HepG2 (cell line): Measurements from ENCODE around the gene STK4. TPM values are rescaled to one million over a fixed set of nuclear protein-coding genes. Genes with fewer than 3 reads are reported as not detected.

Experiments
- ATF7-NPFF ChIP-seq: sonication (generic); formaldehyde crosslinking; IDR thresholded peaks from 2 replicates; pipeline ENCODE4 v1.8.1; 2023; ENCODE audit warnings: mild to moderate bottlenecking, low read depth, missing genetic modification reagents, moderate library complexity
- CERS6 ChIP-seq: sonication (generic); formaldehyde crosslinking; IDR thresholded peaks from 2 replicates; pipeline ENCODE4 v1.5.0; 2020; ENCODE audit warnings: missing genetic modification reagents
- ELF1 ChIP-seq: sonication (generic); formaldehyde crosslinking; IDR thresholded peaks from 2 replicates; pipeline ENCODE4 v1.4.0; 2020; ENCODE audit warnings: missing genetic modification reagents
- IRF2 ChIP-seq: IDR thresholded peaks from 2 replicates; pipeline ENCODE4 v1.6.1; 2018; ENCODE audit warnings: missing genetic modification reagents, missing compliant biosample characterization
- MTF2 ChIP-seq: sonication (generic); formaldehyde crosslinking; IDR thresholded peaks from 2 replicates; pipeline ENCODE4 v1.5.0; 2020; ENCODE audit warnings: missing genetic modification reagents, borderline replicate concordance
- ONECUT2 ChIP-seq: sonication (generic); formaldehyde crosslinking; IDR thresholded peaks from 2 replicates; pipeline ENCODE4 v1.4.0; 2020; ENCODE audit warnings: missing genetic modification reagents
- PHF20 ChIP-seq: sonication (generic); formaldehyde crosslinking; IDR thresholded peaks from 2 replicates; pipeline ENCODE4 v1.5.0; 2020; ENCODE audit warnings: mild to moderate bottlenecking, missing genetic modification reagents
- RBM39 ChIP-seq: fragments of 200-400 bp; formaldehyde crosslinking; IDR thresholded peaks from one replicate; pipeline ENCODE4 v1.6.1; 2018; ENCODE audit warnings: antibody characterized with exemption, mild to moderate bottlenecking, low read depth, low read length; ENCODE audit not compliant: poor library complexity, severe bottlenecking
- SP4 ChIP-seq: sonication (generic); formaldehyde crosslinking; IDR thresholded peaks from 2 replicates; pipeline ENCODE4 v1.8.1; 2023; ENCODE audit warnings: mild to moderate bottlenecking, missing genetic modification reagents
- TOE1 ChIP-seq: sonication (generic); formaldehyde crosslinking; IDR thresholded peaks from 2 replicates; pipeline ENCODE4 v1.4.0; 2020; ENCODE audit warnings: mild to moderate bottlenecking, missing genetic modification reagents
- YEATS2 ChIP-seq: sonication (generic); formaldehyde crosslinking; IDR thresholded peaks from 2 replicates; pipeline ENCODE4 v1.4.0; 2020; ENCODE audit warnings: missing genetic modification reagents, borderline replicate concordance
- ZBTB2 ChIP-seq: sonication (generic); formaldehyde crosslinking; IDR thresholded peaks from 2 replicates; pipeline ENCODE4 v1.8.0; 2022; ENCODE audit warnings: low read depth, missing genetic modification reagents
- ZFY ChIP-seq: sonication (generic); formaldehyde crosslinking; IDR thresholded peaks from 2 replicates; pipeline ENCODE4 v1.4.0; 2020; ENCODE audit warnings: missing genetic modification reagents
- ZMYM4 ChIP-seq: sonication (generic); formaldehyde crosslinking; IDR thresholded peaks from 2 replicates; pipeline ENCODE4 v1.8.1; 2023; ENCODE audit warnings: mild to moderate bottlenecking, missing genetic modification reagents
- ZNF142 ChIP-seq: sonication (generic); formaldehyde crosslinking; IDR thresholded peaks from 2 replicates; pipeline ENCODE4 v1.4.0; 2020; ENCODE audit warnings: missing genetic modification reagents
- ZNF766 ChIP-seq: sonication (generic); formaldehyde crosslinking; IDR thresholded peaks from 2 replicates; pipeline ENCODE4 v1.5.0; 2020; ENCODE audit warnings: missing genetic modification reagents, borderline replicate concordance
- polyA plus RNA-seq, 8 experiments: library from polyadenylated mRNA; depleted of rRNA in 3 of 8; stranded (reverse) in 7 of 8; unstranded in 1 of 8; fragments of >200 nt; fragmentation: Illumina TruSeq in 4 of 8; extraction: Trizol in 4 of 8; gene quantifications; 2 replicates each; pipeline versions ENCODE4 v1.2.1 to v1.2.3, GENCODE V29; 2011 to 2016; ENCODE audit warnings: low read depth in 4 of 8, missing spikeins in 1 of 8, mixed read lengths in 1 of 8; ENCODE audit not compliant: insufficient read depth in 1 of 8
- total RNA-seq, 5 experiments: library from RNA; depleted of rRNA; stranded (reverse); fragments of >200 nt; fragmentation: Illumina TruSeq; extraction: Trizol; gene quantifications; 2 replicates each; pipeline ENCODE4 v1.2.3, GENCODE V29; 2016; ENCODE audit warnings: low read depth in 1 of 5
- TF ChIP-seq, protein P1 (sequence below): IDR thresholded peaks from 2 replicates; pipeline ENCODE4 v1.4.0; 2020; ENCODE audit warnings: mild to moderate bottlenecking, missing genetic modification reagents

STK4 gene
- total and polyA plus RNA-seq, 2 of the 13 experiments (the other 11 are each of a cell fraction or from before 2014, with no cell fraction given), result 25.6 to 38.3 TPM

DNA sequence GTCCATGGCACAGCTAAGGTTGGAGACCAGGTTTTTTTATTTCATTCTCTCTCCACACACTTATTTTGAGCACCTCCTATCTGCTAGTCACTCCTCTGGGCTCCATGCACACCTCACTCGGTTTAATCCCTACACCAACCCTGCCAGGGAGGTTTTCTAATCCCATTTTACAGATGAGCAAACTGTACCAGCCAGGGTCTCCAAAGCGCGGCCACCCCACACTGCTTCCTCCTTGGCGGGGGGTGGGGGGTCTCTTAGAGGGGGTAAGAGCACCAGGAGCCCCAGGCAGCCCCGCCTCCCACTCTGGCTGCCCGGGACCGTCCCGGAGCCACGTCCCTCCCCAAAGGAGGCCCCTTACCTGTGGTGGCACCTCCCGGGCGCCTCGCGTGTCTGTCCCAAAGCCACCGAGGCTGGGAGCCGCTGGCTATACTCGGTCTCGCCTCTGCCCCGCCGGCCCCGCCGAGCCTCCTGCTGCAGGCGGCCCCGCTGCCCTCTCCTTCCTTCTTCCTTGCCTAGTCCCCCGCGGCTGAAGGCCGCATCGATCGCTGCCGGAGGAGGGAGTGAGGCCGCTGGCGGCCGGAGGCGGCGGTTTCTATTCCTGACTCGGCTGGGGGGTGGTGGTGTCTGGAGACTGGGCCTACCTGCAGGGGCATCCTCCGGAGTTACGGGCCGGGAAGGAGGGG is 134.4 kb downstream of the STK4 start, which contains the start of gene KCNS1 (continued):
- TF ChIP-seq, protein P1, sequence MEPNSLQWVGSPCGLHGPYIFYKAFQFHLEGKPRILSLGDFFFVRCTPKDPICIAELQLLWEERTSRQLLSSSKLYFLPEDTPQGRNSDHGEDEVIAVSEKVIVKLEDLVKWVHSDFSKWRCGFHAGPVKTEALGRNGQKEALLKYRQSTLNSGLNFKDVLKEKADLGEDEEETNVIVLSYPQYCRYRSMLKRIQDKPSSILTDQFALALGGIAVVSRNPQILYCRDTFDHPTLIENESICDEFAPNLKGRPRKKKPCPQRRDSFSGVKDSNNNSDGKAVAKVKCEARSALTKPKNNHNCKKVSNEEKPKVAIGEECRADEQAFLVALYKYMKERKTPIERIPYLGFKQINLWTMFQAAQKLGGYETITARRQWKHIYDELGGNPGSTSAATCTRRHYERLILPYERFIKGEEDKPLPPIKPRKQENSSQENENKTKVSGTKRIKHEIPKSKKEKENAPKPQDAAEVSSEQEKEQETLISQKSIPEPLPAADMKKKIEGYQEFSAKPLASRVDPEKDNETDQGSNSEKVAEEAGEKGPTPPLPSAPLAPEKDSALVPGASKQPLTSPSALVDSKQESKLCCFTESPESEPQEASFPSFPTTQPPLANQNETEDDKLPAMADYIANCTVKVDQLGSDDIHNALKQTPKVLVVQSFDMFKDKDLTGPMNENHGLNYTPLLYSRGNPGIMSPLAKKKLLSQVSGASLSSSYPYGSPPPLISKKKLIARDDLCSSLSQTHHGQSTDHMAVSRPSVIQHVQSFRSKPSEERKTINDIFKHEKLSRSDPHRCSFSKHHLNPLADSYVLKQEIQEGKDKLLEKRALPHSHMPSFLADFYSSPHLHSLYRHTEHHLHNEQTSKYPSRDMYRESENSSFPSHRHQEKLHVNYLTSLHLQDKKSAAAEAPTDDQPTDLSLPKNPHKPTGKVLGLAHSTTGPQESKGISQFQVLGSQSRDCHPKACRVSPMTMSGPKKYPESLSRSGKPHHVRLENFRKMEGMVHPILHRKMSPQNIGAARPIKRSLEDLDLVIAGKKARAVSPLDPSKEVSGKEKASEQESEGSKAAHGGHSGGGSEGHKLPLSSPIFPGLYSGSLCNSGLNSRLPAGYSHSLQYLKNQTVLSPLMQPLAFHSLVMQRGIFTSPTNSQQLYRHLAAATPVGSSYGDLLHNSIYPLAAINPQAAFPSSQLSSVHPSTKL (CRISPR knock-in tag), result peak; percentile 52
- TF ChIP-seq ZBTB2 (CRISPR knock-in tag), result no peak
- TF ChIP-seq YEATS2 (CRISPR knock-in tag), result peak; percentile 41; the same call in 1 of the 2 replicates
- TF ChIP-seq ELF1 (CRISPR knock-in tag), result peak; percentile 20; the same call in 1 of the 2 replicates
- TF ChIP-seq RBM39, result peak; percentile 27
- TF ChIP-seq ONECUT2 (CRISPR knock-in tag), result peak; percentile 88
- no peak for TF ChIP-seq ZNF142
- no peak for TF ChIP-seq CERS6 (CRISPR knock-in tag)
- TF ChIP-seq IRF2, result 0 out of 2 replicates have a peak, but pooled peaks have one; percentile 29
- TF ChIP-seq ATF7-NPFF (CRISPR knock-in tag), result 0 out of 2 replicates have a peak, but pooled peaks have one; percentile 24
- peak; percentile 42; the same call in 1 of the 2 replicates for TF ChIP-seq ZFY (CRISPR knock-in tag)
- TF ChIP-seq ZMYM4 (CRISPR knock-in tag), result 0 out of 2 replicates have a peak, but pooled peaks have one; percentile 13
- peak; percentile 82 for TF ChIP-seq MTF2 (CRISPR knock-in tag)
- TF ChIP-seq ZNF766 (CRISPR knock-in tag), result no peak
- TF ChIP-seq SP4 (CRISPR knock-in tag), result peak; percentile 38; the same call in 1 of the 2 replicates
- no peak for TF ChIP-seq TOE1
- no peak for TF ChIP-seq PHF20
